OCI-LY1 (cell line): Measurements from ENCODE around the gene RASGRF1.

Source experiments
- H2AFZ ChIP-seq: fragments of 200-600 bp; sonication (generic), shearing (Covaris generic); 2 replicates; pipeline ENCODE4 v1.6.0; 2014; ENCODE audit warnings: antibody characterized with exemption, mild to moderate bottlenecking, low read length
- H3F3A ChIP-seq: fragments of 200-600 bp; sonication (generic), shearing (Covaris generic); 2 replicates; pipeline ENCODE4 v1.6.0; 2014; ENCODE audit warnings: mild to moderate bottlenecking, antibody characterized with exemption, low read length, moderate library complexity; ENCODE audit not compliant: insufficient read depth
- H3K27ac ChIP-seq: fragments of 200-600 bp; sonication (generic); 2 replicates; pipeline ENCODE4 v1.5.1; 2014; ENCODE audit warnings: low read length, mixed run types, mild to moderate bottlenecking, low read depth; ENCODE audit not compliant: poor library complexity, severe bottlenecking
- H3K27me3 ChIP-seq: fragments of 200-600 bp; sonication (generic); 2 replicates; pipeline ENCODE4 v1.6.0; 2014; ENCODE audit warnings: antibody characterized with exemption, mild to moderate bottlenecking, low read length, moderate library complexity; ENCODE audit not compliant: insufficient read depth
- H3K36me3 ChIP-seq: fragments of 200-600 bp; sonication (generic); 2 replicates; pipeline ENCODE4 v1.6.1; 2014; ENCODE audit warnings: mild to moderate bottlenecking, antibody characterized with exemption, low read length, moderate library complexity, mixed read lengths; ENCODE audit not compliant: insufficient read depth
- H3K4me1 ChIP-seq: fragments of 200-600 bp; sonication (generic); 2 replicates; pipeline ENCODE4 v1.5.1; 2014; ENCODE audit warnings: mild to moderate bottlenecking, low read length, moderate library complexity; ENCODE audit not compliant: insufficient read depth, severe bottlenecking
- H3K4me2 ChIP-seq: fragments of 200-600 bp; sonication (generic), shearing (Covaris generic); 2 replicates; pipeline ENCODE4 v1.6.1; 2014; ENCODE audit warnings: low read length
- H3K4me3 ChIP-seq: fragments of 200-600 bp; sonication (generic); 2 replicates; pipeline ENCODE4 v1.5.1; 2014; ENCODE audit warnings: low read length, low read depth, mild to moderate bottlenecking, mixed read lengths; ENCODE audit not compliant: poor library complexity, severe bottlenecking
- H3K79me2 ChIP-seq: fragments of 200-600 bp; shearing (Covaris generic); 2 replicates; pipeline ENCODE4 v1.6.1; 2016; ENCODE audit warnings: mixed run types, low read length, mixed read lengths; ENCODE audit not compliant: insufficient read depth
- H3K9ac ChIP-seq: fragments of 200-600 bp; sonication (generic), shearing (Covaris generic); 2 replicates; pipeline ENCODE4 v1.6.1; 2014; ENCODE audit warnings: mild to moderate bottlenecking, low read length, mixed read lengths
- H3K9me2 ChIP-seq: fragments of 200-600 bp; sonication (generic), shearing (Covaris generic); 2 replicates; pipeline ENCODE4 v1.6.1; 2014; ENCODE audit warnings: low read depth, mild to moderate bottlenecking, low read length, mixed read lengths
- H3K9me3 ChIP-seq: fragments of 200-600 bp; shearing (Covaris generic); 2 replicates; pipeline ENCODE4 v1.6.1; 2014; ENCODE audit warnings: low read length, mixed read lengths
- H4K20me1 ChIP-seq: fragments of 200-600 bp; sonication (generic), shearing (Covaris generic); 2 replicates; pipeline ENCODE4 v1.6.0; 2016; ENCODE audit warnings: mild to moderate bottlenecking, low read length; ENCODE audit not compliant: insufficient read depth
- CTCF ChIP-seq: fragments of 200-600 bp; sonication (generic), shearing (Covaris generic); IDR thresholded peaks from 2 replicates; pipeline ENCODE4 v1.5.1; 2017; ENCODE audit warnings: mild to moderate bottlenecking, antibody characterized with exemption, low read length, moderate library complexity, mixed read lengths
- EZH2 ChIP-seq: fragments of 200-600 bp; sonication (generic), shearing (Covaris generic); IDR thresholded peaks from 2 replicates; pipeline ENCODE4 v1.8.0; 2017; ENCODE audit warnings: borderline replicate concordance, mixed run types, mild to moderate bottlenecking, antibody characterized with exemption, low read length, moderate library complexity, mixed read lengths

Gene RASGRF1

GRCh38 chr15:79071901-79072300 lies 18.7 kb downstream of the RASGRF1 start:
- TF ChIP-seq EZH2 (no peak), CTCF (no peak)
- H3K36me3 ChIP-seq = no peaks in the 10 kb centered on the region
- no peaks in the 10 kb centered on the region for H3F3A ChIP-seq
- H3K4me1 ChIP-seq = no peaks in the 10 kb centered on the region
- H3K27ac ChIP-seq = no peak overlapping the region
- H2AFZ ChIP-seq = no peak overlapping the region
- no peaks in the 10 kb centered on the region for H3K9me3 ChIP-seq
- no peak overlapping the region for H3K4me2 ChIP-seq
- H3K9me2 ChIP-seq = no peaks in the 10 kb centered on the region
- H4K20me1 ChIP-seq = no peaks in the 10 kb centered on the region
- H3K4me3 ChIP-seq = no peak overlapping the region
- no peaks in the 10 kb centered on the region for H3K27me3 ChIP-seq
- H3K79me2 ChIP-seq = no peaks in the 10 kb centered on the region
- H3K9ac ChIP-seq = no peak overlapping the region

GRCh38 chr15:79068790-79069189 lies 21.8 kb downstream of the RASGRF1 start:
- Histone ChIP-seq H3K79me2 (no peaks in the 10 kb centered on the region), H3K4me3 (no peak overlapping the region), H2AFZ (no peak overlapping the region), H3K9me2 (no peaks in the 10 kb centered on the region), H3K4me1 (peaks cover 4% of the 10 kb centered on the region), H3K27me3 (no peaks in the 10 kb centered on the region), H3K9me3 (no peaks in the 10 kb centered on the region), H3K27ac (no peak overlapping the region), H4K20me1 (no peaks in the 10 kb centered on the region), H3K36me3 (no peaks in the 10 kb centered on the region), H3F3A (no peaks in the 10 kb centered on the region), H3K4me2 (no peak overlapping the region), H3K9ac (no peak overlapping the region)
- TF ChIP-seq EZH2 = no peak
- TF ChIP-seq CTCF = no peak

GRCh38 chr15:79067969-79068368 lies 22.6 kb downstream of the RASGRF1 start:
- H3K79me2 ChIP-seq = no peaks in the 10 kb centered on the region
- H3K4me2 ChIP-seq = no peak overlapping the region
- no peak overlapping the region for H3K4me3 ChIP-seq
- no peaks in the 10 kb centered on the region for H3F3A ChIP-seq
- H2AFZ ChIP-seq = no peak overlapping the region
- H3K9me2 ChIP-seq = no peaks in the 10 kb centered on the region
- H3K9me3 ChIP-seq = no peaks in the 10 kb centered on the region
- H3K36me3 ChIP-seq = no peaks in the 10 kb centered on the region
- H3K27me3 ChIP-seq = no peaks in the 10 kb centered on the region
- H3K9ac ChIP-seq = no peak overlapping the region
- no peaks in the 10 kb centered on the region for H4K20me1 ChIP-seq
- H3K4me1 ChIP-seq = peaks cover 4% of the 10 kb centered on the region
- H3K27ac ChIP-seq = no peak overlapping the region
- TF ChIP-seq EZH2 (no peak), CTCF (no peak)
